Neural progenitor cell (in vitro differentiated cells): ENCODE results near the gene MTHFD2L.

Experiments
- CTCF ChIP-seq: fragments of 200-600 bp; sonication (generic); IDR thresholded peaks from 2 replicates; pipeline ENCODE4 v1.5.1; 2017; ENCODE audit warnings: antibody characterized with exemption, mild to moderate bottlenecking
- EZH2 ChIP-seq: fragments of 200-600 bp; sonication (generic); IDR thresholded peaks from 2 replicates; pipeline ENCODE4 v1.6.1; 2017; ENCODE audit warnings: antibody characterized with exemption, mild to moderate bottlenecking, moderate library complexity

GRCh38 chr4:74287791-74288190, 129.9 kb downstream of the MTHFD2L start:
- TF ChIP-seq CTCF (no peak), EZH2 (no peak)
